Glomerular visceral epithelial cell (primary cell): ENCODE measurements around the gene CARD11.
A peak's percentile ranks its signal among the peaks of the same experiment; 100 is the strongest.

Experiments
- DNase-seq: peaks from one replicate; pipeline ENCODE4 v3.0.0-alpha.2; 2016; ENCODE audit errors: extremely low spot score

Gene CARD11

GRCh38 chr7:2873686-2874551, 169.7 kb downstream of the CARD11 start:
- DNase-seq = peak; percentile 89

DNA sequence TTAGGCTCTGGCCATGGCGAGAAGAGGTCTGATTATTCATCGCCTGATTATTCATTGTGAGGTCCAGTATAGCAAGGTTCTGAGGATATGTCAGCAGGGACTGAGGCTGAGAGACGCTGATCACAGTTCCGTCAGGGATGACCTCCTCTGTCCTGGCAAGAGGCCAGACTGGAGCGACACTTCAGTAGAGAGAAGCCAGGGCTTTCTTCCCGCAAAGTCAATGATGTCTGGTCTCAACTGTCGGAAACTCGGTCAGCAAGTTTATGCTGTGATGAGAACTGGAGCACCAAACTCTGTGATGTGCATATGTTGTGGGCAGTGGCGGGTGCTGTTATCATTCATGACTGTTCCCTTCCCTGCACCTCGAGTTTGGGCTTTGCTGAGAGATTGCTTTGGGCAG, 170.5 kb downstream of the CARD11 start:
- peak; percentile 64 for DNase-seq

DNA sequence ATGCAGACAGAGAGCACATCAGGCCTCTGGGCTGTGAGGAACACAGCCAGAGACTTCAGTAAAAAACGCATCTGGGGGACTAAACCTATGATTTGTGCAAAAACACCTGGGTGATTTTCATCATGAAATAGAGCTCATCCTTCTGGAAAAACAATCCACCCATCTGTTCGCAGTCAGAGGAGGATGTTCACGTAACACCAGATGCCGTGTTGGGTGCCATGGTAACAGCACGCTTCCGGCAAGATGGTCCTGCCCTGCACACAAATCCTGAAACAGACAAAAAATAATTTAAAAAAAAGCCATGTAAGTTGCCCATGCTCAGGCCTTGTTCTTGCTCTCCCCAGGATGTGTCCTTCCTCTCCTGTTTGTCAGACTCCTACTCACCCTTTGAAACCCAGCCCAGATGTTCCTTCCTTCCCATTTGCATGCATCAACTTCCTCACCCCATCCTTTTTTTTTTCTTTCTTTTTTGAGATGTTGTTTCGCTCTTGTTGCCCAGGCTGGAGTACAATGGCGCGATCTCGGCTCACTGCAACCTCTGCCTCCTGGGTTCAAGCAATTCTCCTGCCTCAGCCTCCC, 171.3 kb downstream of the CARD11 start:
- no peak for DNase-seq

- peak; percentile 48 for DNase-seq
Observed at GRCh38 chr7:2870471-2870931, 173.2 kb downstream of the CARD11 start.

DNA sequence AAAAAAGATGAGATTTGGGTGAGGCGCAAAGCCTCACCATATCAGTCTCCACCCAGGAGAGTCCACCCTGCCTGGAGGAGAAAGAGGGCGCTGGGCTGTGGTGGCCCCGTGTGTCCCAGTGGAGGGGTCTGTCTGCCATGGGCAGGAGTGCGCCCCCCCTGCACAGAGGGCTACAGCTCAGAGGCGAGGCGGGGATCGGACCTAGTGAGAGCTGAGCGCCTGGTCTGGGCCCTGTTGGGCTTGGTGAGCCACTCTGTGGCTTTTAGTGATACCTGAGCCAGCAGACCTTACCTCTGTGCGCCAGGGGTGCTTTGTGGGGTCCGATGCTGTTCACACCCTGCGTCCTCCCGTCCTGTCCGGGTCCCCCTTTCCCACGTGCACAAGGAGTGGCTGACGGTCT, 173.7 kb downstream of the CARD11 start:
- DNase-seq = no peak

GRCh38 chr7:2866601-2867000, 177.1 kb downstream of the CARD11 start:
- DNase-seq = no peak

GRCh38 chr7:2864999-2865670, 178.5 kb downstream of the CARD11 start:
- DNase-seq = peak; percentile 70

GRCh38 chr7:2864204-2864985, 179.3 kb downstream of the CARD11 start:
- no peak for DNase-seq

DNA sequence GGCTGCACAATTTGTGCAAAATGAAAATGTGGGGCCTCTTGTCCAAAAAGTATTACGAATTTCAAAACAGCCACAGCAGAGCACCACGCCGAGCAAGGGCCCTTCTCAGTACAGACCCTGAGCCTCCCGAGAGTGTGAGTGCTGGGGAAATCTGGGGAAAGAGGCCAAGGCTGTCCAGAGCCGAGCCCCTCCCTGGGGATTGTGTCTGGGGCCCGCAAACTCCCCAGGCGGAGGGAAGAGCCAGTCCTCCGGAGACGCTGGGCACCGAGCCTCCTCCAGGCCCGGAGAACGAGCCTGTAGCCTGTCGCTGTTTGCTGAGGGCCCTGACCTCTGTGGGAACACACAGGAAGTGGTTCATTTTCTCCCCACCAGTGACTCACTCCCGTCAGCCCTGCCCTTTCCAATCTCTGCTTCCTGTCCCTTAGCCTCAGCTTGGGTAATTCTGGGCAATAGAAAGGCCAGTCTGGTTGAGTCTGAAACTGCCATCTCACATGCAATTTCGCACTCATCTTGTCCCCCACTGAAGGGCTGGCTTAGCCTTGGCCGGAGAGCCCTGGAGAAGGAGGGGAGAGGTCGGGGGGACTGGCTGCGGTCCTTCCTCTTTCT, 180.1 kb downstream of the CARD11 start:
- peak; percentile 92 for DNase-seq

DNA sequence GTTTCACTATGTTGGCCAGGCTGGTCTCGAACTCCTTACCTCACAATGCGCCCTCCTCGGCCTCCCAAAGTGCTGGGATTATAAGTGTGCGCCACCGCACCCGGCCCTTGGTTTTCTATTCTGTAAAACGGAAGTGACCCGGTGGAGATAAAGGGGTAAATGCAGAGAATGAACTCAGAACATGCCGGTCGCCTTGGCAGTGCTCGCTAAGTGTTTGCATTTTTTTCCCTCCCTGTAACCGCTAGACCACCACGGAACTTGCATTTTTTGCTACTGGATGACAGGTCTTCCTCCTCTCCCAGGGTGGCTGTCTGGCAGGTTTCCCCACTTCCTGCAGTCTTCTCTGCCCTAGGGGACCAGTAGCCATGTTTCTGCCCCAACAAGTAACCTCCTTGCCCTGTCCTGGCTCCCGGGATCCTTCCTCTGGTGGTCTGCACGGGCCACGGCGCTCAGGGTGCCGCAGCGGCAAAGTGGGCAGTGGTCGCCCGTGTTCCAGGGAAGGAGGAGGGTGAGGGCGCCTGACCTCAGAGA, 180.8 kb downstream of the CARD11 start:
- DNase-seq = no peak

GRCh38 chr7:2861509-2861908, 182.2 kb downstream of the CARD11 start:
- no peak for DNase-seq

GRCh38 chr7:2860627-2861133, 183.0 kb downstream of the CARD11 start:
- DNase-seq = no peak

DNA sequence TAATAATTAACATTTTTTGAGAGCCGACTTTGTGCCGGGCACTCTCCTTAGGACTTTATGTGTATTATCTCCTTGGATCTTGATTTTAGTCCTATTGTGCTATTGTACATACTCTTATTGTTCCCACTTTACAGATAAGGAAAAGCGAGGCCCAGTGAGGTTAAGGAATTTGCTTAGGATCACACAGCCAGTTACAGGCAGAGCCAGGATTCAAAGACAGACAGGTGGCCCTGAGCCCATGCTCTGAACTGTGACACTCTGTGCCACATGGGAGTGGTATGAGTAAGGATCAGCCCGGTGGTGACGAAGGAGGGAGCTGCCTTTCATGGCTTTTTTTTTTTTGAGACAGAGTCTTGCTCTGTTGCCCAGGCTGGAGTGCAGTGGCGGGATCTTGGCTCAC, 183.7 kb downstream of the CARD11 start:
- DNase-seq = no peak

DNA sequence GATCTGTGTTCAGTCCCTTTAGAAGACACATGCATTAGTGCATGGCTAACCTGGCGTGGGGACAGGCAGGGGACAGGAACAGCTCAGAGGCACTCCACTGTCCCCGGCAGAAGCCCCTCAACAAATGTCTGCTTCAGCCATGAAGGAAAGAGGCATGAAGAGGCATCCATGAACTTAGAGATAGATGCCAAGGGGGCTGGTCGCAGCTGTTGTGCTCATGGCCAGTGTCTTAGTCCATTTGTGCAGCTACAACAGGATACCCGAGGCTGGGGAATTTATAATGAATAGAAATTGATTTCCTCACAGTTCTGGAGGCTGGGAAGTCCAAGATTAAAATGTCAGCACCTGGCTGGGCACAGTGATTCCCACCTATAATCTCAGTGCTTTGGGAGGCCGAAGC, 185.0 kb downstream of the CARD11 start:
- DNase-seq = no peak

DNA sequence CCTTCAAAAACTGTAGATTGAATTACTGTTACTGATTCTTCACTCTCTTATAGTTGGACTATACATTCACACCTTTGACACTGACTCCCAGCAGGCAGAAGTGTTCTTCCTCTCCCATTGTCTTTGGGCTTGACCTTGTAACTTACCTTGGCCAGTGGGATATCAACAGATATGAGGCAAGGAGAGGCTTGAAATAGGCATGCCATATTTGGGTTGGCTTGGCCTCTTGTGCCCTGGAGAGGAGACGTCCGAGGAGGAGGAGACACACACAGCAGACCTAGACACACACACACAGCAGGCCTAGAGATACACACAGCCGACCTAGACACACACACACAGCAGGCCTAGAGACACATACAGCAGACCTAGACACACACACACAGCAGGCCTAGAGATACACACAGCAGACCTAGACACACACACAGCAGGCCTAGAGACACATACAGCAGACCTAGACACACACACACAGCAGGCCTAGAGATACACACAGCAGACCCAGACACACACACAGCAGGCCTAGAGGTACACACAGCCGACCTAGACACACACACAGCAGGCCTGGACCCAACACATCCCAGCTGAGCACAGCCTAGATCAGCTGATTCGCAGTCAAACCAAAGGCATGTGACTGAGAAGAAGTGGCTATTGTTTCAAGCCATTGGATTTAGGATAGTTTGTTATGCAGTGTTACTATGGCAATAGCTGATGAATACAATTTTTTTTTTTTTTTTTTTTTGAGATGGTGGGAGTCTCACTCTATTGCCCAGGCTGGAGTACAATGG, 187.1 kb downstream of the CARD11 start:
- DNase-seq = no peak
